VCaP (cell line): Measurements from ENCODE around the gene ITGA8.

Source experiments
- H3K27ac ChIP-seq: fragments of 450-650 bp; 2 replicates; pipeline ENCODE4 v1.5.1; 2017
- CTCF ChIP-seq: fragments of 450-650 bp; conservative IDR thresholded peaks from 2 replicates; pipeline ENCODE4 v1.5.1; 2017; ENCODE audit warnings: mild to moderate bottlenecking, moderate library complexity

Gene ITGA8

GRCh38 chr10:15579605-15580004, 140.1 kb downstream of the ITGA8 start:
- H3K27ac ChIP-seq, result no peak overlapping the region

GRCh38 chr10:15572531-15573045, 147.1 kb downstream of the ITGA8 start:
- H3K27ac ChIP-seq, result no peak overlapping the region
- TF ChIP-seq CTCF, result no peak

More at GRCh38 chr10:15579605-15580004, 140.1 kb downstream of the ITGA8 start:
- no peak for TF ChIP-seq CTCF

- TF ChIP-seq CTCF, result no peak
- no peak overlapping the region for H3K27ac ChIP-seq
Measured at GRCh38 chr10:15571575-15571974, 148.1 kb downstream of the ITGA8 start.

GRCh38 chr10:15570738-15571339, 148.9 kb downstream of the ITGA8 start:
- TF ChIP-seq CTCF, result no peak
- H3K27ac ChIP-seq, result no peak overlapping the region

- no peak overlapping the region for H3K27ac ChIP-seq
- no peak for TF ChIP-seq CTCF
Measured at GRCh38 chr10:15567952-15568351, 151.8 kb downstream of the ITGA8 start.

- TF ChIP-seq CTCF, result no peak
- no peak overlapping the region for H3K27ac ChIP-seq
Measured at GRCh38 chr10:15563246-15563645, 156.5 kb downstream of the ITGA8 start.

GRCh38 chr10:15562578-15562977, 157.1 kb downstream of the ITGA8 start:
- no peak overlapping the region for H3K27ac ChIP-seq
- no peak for TF ChIP-seq CTCF
